Stimulated activated CD8-positive, alpha-beta memory T cell treated with anti-CD3 and anti-CD28 coated beads, Interleukin-12 subunit alpha, Interleukin-12 subunit beta, amount 100 ng/mL, for 24 hours (primary cell): ENCODE results near the gene ARFGEF3.

Experiments used
- DNase-seq: peaks from one replicate; pipeline ENCODE4 v3.0.0-alpha.2; 2020; ENCODE audit errors: extremely low read depth

ARFGEF3 gene

GRCh38 chr6:138308731-138309110 lies 147.0 kb downstream of the ARFGEF3 start:
- DNase-seq: no peak

- no peak for DNase-seq
Observed at GRCh38 chr6:138309695-138310094, 148.0 kb downstream of the ARFGEF3 start.

GRCh38 chr6:138310294-138310693 lies 148.6 kb downstream of the ARFGEF3 start:
- no peak for DNase-seq

- no peak for DNase-seq
Observed at GRCh38 chr6:138310821-138311220, 149.1 kb downstream of the ARFGEF3 start.

- DNase-seq: no peak
Observed at GRCh38 chr6:138311268-138311667, 149.5 kb downstream of the ARFGEF3 start.

- no peak for DNase-seq
Observed at GRCh38 chr6:138318741-138319375, 157.1 kb downstream of the ARFGEF3 start.

- DNase-seq: no peak
Observed at GRCh38 chr6:138321934-138322333, 160.2 kb downstream of the ARFGEF3 start.

GRCh38 chr6:138323821-138324220 lies 162.1 kb downstream of the ARFGEF3 start:
- DNase-seq: no peak

GRCh38 chr6:138328210-138328609 lies 166.5 kb downstream of the ARFGEF3 start:
- DNase-seq: no peak

- no peak for DNase-seq
Observed at GRCh38 chr6:138330763-138331162, 169.0 kb downstream of the ARFGEF3 start.

GRCh38 chr6:138331444-138331843 lies 169.7 kb downstream of the ARFGEF3 start:
- no peak for DNase-seq

- no peak for DNase-seq
Observed at GRCh38 chr6:138331984-138332383, 170.2 kb downstream of the ARFGEF3 start.

- DNase-seq: no peak
Observed at GRCh38 chr6:138334000-138334399, 172.3 kb downstream of the ARFGEF3 start.

- no peak for DNase-seq
Observed at GRCh38 chr6:138334963-138335362, 173.2 kb downstream of the ARFGEF3 start.

- DNase-seq: no peak
Observed at GRCh38 chr6:138336221-138336620, 174.5 kb downstream of the ARFGEF3 start.

GRCh38 chr6:138337076-138337475 lies 175.3 kb downstream of the ARFGEF3 start:
- no peak for DNase-seq

- DNase-seq: no peak
Observed at GRCh38 chr6:138339024-138339423, 177.3 kb downstream of the ARFGEF3 start.

- DNase-seq: no peak
Observed at GRCh38 chr6:138341176-138341575, 179.4 kb downstream of the ARFGEF3 start.

GRCh38 chr6:138343112-138343511 lies 181.4 kb downstream of the ARFGEF3 start:
- no peak for DNase-seq

GRCh38 chr6:138345565-138346285 lies 184.0 kb downstream of the ARFGEF3 start:
- no peak for DNase-seq

GRCh38 chr6:138346302-138347195 lies 184.8 kb downstream of the ARFGEF3 start:
- DNase-seq: no peak

- DNase-seq: no peak
Observed at GRCh38 chr6:138347864-138348263, 186.1 kb downstream of the ARFGEF3 start.

GRCh38 chr6:138349891-138350290 lies 188.2 kb downstream of the ARFGEF3 start:
- DNase-seq: no peak
